Astrocyte of the spinal cord (primary cell): Measurements from ENCODE around the gene PACSIN1.
"Not testable (repeated sequence)": the region's sequence is repeated elsewhere in the genome, so short reads cannot be mapped to it uniquely, and the experiment has no call there.

Source experiments
- DNase-seq: peaks from one replicate; pipeline ENCODE4 v3.0.0; 2011; ENCODE audit warnings: low read depth, low spot score
- H3K4me3 ChIP-seq: 2 replicates; pipeline ENCODE4 v1.5.1; 2011; ENCODE audit warnings: low read depth, mild to moderate bottlenecking, low read length, moderate library complexity
- CTCF ChIP-seq: IDR thresholded peaks from 2 replicates; pipeline ENCODE4 v1.5.1; 2012; ENCODE audit warnings: low read depth, mild to moderate bottlenecking, low read length, inconsistent platforms
- in situ Hi-C: cut with HindIII; loops from 2 replicates; pipeline ENCODE4 v1.10.0; 2017; ENCODE audit warnings: low sequenced_read_pairs

The PACSIN1 gene

GRCh38 chr6:34474754-34475153, 8.9 kb downstream of the PACSIN1 start:
- TF ChIP-seq CTCF = no peak
- DNase-seq = no peak
- in situ Hi-C loops = no loop called here
- no peak overlapping the region for H3K4me3 ChIP-seq

GRCh38 chr6:34475238-34475682, 9.4 kb downstream of the PACSIN1 start:
- in situ Hi-C loops = no loop called here
- no peak for DNase-seq
- TF ChIP-seq CTCF = no peak
- no peak overlapping the region for H3K4me3 ChIP-seq

GRCh38 chr6:34475767-34476328, 10.0 kb downstream of the PACSIN1 start:
- no peak overlapping the region for H3K4me3 ChIP-seq
- TF ChIP-seq CTCF = no peak
- DNase-seq = no peak
- in situ Hi-C loops = no loop called here

- in situ Hi-C loops = no loop called here
- TF ChIP-seq CTCF = no peak
- H3K4me3 ChIP-seq = no peak overlapping the region
- DNase-seq = no peak
These were observed 10.6 kb downstream of the PACSIN1 start for GRCh38 chr6:34476447-34476846.

GRCh38 chr6:34476921-34477320, 11.0 kb downstream of the PACSIN1 start:
- no peak overlapping the region for H3K4me3 ChIP-seq
- DNase-seq = no peak
- TF ChIP-seq CTCF = no peak
- in situ Hi-C loops = no loop called here

GRCh38 chr6:34478796-34479195, 12.9 kb downstream of the PACSIN1 start:
- no peak for TF ChIP-seq CTCF
- DNase-seq = no peak
- H3K4me3 ChIP-seq = no peak overlapping the region
- in situ Hi-C loops = no loop called here

- DNase-seq, in situ Hi-C loops, H3K4me3 ChIP-seq: not testable (repeated sequence)
These were observed 17.9 kb downstream of the PACSIN1 start for GRCh38 chr6:34483781-34484180.
